DND-41 (cell line): ENCODE results near the gene CKB.

ENCODE experiments used
- ATAC-seq: fragments of 200-7000 bp; cut with Tn5 transposase; 3 replicates; pipeline ENCODE4 v1.9.1; 2021; ENCODE audit warnings: low read depth; ENCODE audit not compliant: insufficient read depth
- DNase-seq: peaks from one replicate; pipeline ENCODE4 v3.0.0-alpha.2; 2020
- H2AFZ ChIP-seq: 2 replicates; pipeline ENCODE4 v1.6.0; 2012; ENCODE audit warnings: low read depth, low read length
- H3K27ac ChIP-seq: 2 replicates; pipeline ENCODE4 v1.5.1; 2012; ENCODE audit warnings: low read length, inconsistent platforms
- H3K27me3 ChIP-seq: fragments of 200-600 bp; sonication (generic); 2 replicates; pipeline ENCODE4 v1.6.0; 2012; ENCODE audit warnings: low read length, mild to moderate bottlenecking, inconsistent platforms; ENCODE audit not compliant: insufficient read depth, poor library complexity
- H3K36me3 ChIP-seq: 2 replicates; pipeline ENCODE4 v1.5.1; 2012; ENCODE audit warnings: low read length, inconsistent platforms; ENCODE audit not compliant: insufficient read depth
- H3K4me1 ChIP-seq: 2 replicates; pipeline ENCODE4 v1.5.1; 2012; ENCODE audit warnings: mild to moderate bottlenecking, low read length; ENCODE audit not compliant: insufficient read depth
- H3K4me2 ChIP-seq: 2 replicates; pipeline ENCODE4 v1.6.0; 2012; ENCODE audit warnings: mild to moderate bottlenecking, moderate library complexity, low read length, inconsistent platforms; ENCODE audit not compliant: insufficient read depth
- H3K4me3 ChIP-seq, 2 experiments: fragments of 200-600 bp in 1 of 2; shearing (Covaris generic) in 1 of 2; 2 replicates each; pipeline ENCODE4 v1.5.1; 2012 to 2016; ENCODE audit warnings: inconsistent platforms in 2 of 2, low read length in 2 of 2, mild to moderate bottlenecking in 2 of 2, low read depth in 1 of 2, moderate library complexity in 1 of 2
- H3K79me2 ChIP-seq: 2 replicates; pipeline ENCODE4 v1.6.0; 2012; ENCODE audit warnings: low read length, inconsistent platforms; ENCODE audit not compliant: insufficient read depth
- H3K9ac ChIP-seq: 2 replicates; pipeline ENCODE4 v1.6.0; 2012; ENCODE audit warnings: low read depth, mild to moderate bottlenecking, inconsistent platforms, low read length, moderate library complexity
- H3K9me3 ChIP-seq: 2 replicates; pipeline ENCODE4 v1.5.1; 2012; ENCODE audit warnings: low read length, moderate library complexity, mild to moderate bottlenecking, inconsistent platforms; ENCODE audit not compliant: insufficient read depth, severe bottlenecking
- H4K20me1 ChIP-seq: 2 replicates; pipeline ENCODE4 v1.6.0; 2012; ENCODE audit warnings: low read length; ENCODE audit not compliant: insufficient read depth
- EZH2 ChIP-seq: IDR thresholded peaks from 3 replicates; pipeline ENCODE4 v1.6.1; 2012; ENCODE audit warnings: borderline replicate concordance, low read depth, mild to moderate bottlenecking, moderate library complexity, low read length, inconsistent platforms; ENCODE audit not compliant: severe bottlenecking
- TF ChIP-seq, protein P1 (sequence below): IDR thresholded peaks from 2 replicates; pipeline ENCODE4 v1.5.1; 2012; ENCODE audit warnings: borderline replicate concordance, low read length, moderate library complexity, mild to moderate bottlenecking; ENCODE audit not compliant: poor library complexity, severe bottlenecking; ENCODE audit errors: extremely low read depth

The CKB gene

GRCh38 chr14:103555559-103556337 lies 33.1 kb upstream of the CKB start:
- Histone ChIP-seq H3K9ac (no peak overlapping the region), H3K4me1 (peaks cover 16% of the 10 kb centered on the region), H2AFZ (no peak overlapping the region), H3K27me3 (no peaks in the 10 kb centered on the region), H3K27ac (no peak overlapping the region), H4K20me1 (peaks cover 61% of the 10 kb centered on the region), H3K9me3 (no peaks in the 10 kb centered on the region), H3K4me3 (no peak overlapping the region), H3K79me2 (peaks cover 53% of the 10 kb centered on the region), H3K4me2 (no peak overlapping the region), H3K36me3 (peaks cover 35% of the 10 kb centered on the region)
- no peak for ATAC-seq
- no peak for DNase-seq
- TF ChIP-seq, protein P1, sequence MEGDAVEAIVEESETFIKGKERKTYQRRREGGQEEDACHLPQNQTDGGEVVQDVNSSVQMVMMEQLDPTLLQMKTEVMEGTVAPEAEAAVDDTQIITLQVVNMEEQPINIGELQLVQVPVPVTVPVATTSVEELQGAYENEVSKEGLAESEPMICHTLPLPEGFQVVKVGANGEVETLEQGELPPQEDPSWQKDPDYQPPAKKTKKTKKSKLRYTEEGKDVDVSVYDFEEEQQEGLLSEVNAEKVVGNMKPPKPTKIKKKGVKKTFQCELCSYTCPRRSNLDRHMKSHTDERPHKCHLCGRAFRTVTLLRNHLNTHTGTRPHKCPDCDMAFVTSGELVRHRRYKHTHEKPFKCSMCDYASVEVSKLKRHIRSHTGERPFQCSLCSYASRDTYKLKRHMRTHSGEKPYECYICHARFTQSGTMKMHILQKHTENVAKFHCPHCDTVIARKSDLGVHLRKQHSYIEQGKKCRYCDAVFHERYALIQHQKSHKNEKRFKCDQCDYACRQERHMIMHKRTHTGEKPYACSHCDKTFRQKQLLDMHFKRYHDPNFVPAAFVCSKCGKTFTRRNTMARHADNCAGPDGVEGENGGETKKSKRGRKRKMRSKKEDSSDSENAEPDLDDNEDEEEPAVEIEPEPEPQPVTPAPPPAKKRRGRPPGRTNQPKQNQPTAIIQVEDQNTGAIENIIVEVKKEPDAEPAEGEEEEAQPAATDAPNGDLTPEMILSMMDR: no peak
- TF ChIP-seq EZH2: no peak

GRCh38 chr14:103552846-103553210 lies 30.2 kb upstream of the CKB start:
- H3K27me3 ChIP-seq: no peaks in the 10 kb centered on the region
- no peak overlapping the region for H3K27ac ChIP-seq
- H3K9ac ChIP-seq: no peak overlapping the region
- TF ChIP-seq, protein P1: no peak
- no peak for TF ChIP-seq EZH2
- ATAC-seq: no peak
- no peak for DNase-seq
- H3K9me3 ChIP-seq: no peaks in the 10 kb centered on the region
- peaks cover 48% of the 10 kb centered on the region for H4K20me1 ChIP-seq
- no peak overlapping the region for H2AFZ ChIP-seq
- H3K4me3 ChIP-seq: no peak overlapping the region
- peaks cover 6% of the 10 kb centered on the region for H3K36me3 ChIP-seq
- no peaks in the 10 kb centered on the region for H3K4me1 ChIP-seq
- H3K79me2 ChIP-seq: peaks cover 24% of the 10 kb centered on the region
- H3K4me2 ChIP-seq: no peak overlapping the region

DNA sequence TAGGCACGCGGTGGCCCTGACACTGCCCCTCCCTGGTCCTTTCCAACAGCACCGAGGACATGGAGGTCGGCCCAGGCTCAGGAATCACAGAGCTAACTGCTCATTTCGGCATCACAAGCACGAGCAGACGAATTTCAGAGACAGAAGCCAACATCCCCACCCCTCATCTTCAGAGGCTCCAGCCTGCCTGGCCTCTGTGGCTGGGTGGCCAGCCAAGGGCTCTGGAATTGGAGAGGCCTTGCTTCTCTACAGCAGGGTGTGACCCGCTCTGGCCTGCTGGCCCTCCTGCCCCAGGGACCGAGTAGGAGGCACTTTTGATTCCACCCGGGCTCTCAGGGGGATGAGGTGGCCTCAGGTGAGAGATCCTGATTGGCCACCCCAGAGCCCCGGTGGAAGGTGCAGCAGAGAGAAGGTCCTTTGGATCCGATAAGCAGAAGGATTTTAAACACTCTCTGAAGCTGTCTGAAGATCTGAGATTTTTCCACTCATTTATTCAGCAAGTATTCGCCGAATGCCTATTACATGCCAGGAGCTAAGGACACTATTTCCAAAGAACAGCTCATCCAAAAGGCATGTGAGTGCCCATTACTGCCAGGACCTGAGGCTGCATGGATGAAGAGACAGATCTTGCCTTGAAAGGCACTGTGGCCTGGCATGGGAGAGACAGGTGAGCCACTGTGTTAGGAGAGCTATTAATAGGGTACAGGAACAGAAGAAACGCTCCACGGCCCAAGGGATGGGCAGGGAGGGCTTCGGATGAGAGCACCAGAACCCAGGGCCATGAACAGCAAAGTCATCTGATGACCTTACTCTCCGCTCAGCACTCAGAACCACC lies 29.6 kb upstream of the CKB start:
- Histone ChIP-seq H3K27ac (no peak overlapping the region), H3K79me2 (peaks cover 18% of the 10 kb centered on the region; the same call in 1 of the 2 replicates), H3K36me3 (peaks cover 3% of the 10 kb centered on the region), H3K27me3 (no peaks in the 10 kb centered on the region), H3K4me2 (no peak overlapping the region), H3K4me1 (no peaks in the 10 kb centered on the region), H2AFZ (no peak overlapping the region), H3K9ac (no peak overlapping the region), H3K9me3 (no peaks in the 10 kb centered on the region), H4K20me1 (peaks cover 51% of the 10 kb centered on the region), H3K4me3 (no peak overlapping the region)
- no peak for TF ChIP-seq EZH2
- TF ChIP-seq, protein P1: no peak
- DNase-seq (no peak), ATAC-seq (no peak)
